ENCODE measurements around the gene INAVA. TPM values are rescaled to one million over a fixed set of nuclear protein-coding genes. Genes with fewer than 3 reads are reported as not detected.

Gene INAVA
- total and polyA plus RNA-seq, 10 of the 15 experiments (the other 5 are each of a cell fraction or from before 2014, with no cell fraction given), result 3.6 to 15.4 (median 9.5) TPM

DNA sequence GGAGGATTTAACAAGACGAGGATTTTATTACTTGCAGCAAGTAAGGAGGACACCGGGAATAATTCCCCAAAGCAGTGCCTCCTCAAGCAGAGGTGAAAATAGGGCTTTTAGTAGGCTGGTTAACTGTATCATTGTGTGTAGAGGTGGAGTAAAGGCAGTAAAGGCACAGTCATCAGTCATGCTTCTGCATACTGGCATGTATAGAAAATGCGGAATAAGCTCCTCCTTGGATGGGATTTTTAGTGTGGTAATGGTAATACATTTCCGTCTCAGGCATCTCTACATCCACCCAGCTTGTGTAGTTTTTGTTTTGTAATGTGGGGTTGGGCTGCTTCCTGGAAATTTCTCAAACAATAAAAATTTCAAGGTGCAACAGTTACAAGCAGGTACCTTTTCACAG lies 49.3 kb upstream of the INAVA start (continued):
- TF ChIP-seq TAF1 (IDR thresholded peaks at IDR 0.05; ENCODE audit: borderline replicate concordance, low read depth, low read length) (no peak), NFXL1 (IDR thresholded peaks at IDR 0.05; ENCODE audit: borderline replicate concordance) (no peak), CREB1 (IDR thresholded peaks at IDR 0.05; ENCODE audit: low read depth) (no peak), WRNIP1 (IDR thresholded peaks at IDR 0.05; ENCODE audit: borderline replicate concordance, low read depth, low read length) (no peak), NBN (IDR thresholded peaks at IDR 0.05) (no peak), SPI1 (IDR thresholded peaks at IDR 0.05; ENCODE audit: borderline replicate concordance, insufficient read depth, low read depth, low read length) (no peak)
- TF ChIP-seq, protein P1, sequence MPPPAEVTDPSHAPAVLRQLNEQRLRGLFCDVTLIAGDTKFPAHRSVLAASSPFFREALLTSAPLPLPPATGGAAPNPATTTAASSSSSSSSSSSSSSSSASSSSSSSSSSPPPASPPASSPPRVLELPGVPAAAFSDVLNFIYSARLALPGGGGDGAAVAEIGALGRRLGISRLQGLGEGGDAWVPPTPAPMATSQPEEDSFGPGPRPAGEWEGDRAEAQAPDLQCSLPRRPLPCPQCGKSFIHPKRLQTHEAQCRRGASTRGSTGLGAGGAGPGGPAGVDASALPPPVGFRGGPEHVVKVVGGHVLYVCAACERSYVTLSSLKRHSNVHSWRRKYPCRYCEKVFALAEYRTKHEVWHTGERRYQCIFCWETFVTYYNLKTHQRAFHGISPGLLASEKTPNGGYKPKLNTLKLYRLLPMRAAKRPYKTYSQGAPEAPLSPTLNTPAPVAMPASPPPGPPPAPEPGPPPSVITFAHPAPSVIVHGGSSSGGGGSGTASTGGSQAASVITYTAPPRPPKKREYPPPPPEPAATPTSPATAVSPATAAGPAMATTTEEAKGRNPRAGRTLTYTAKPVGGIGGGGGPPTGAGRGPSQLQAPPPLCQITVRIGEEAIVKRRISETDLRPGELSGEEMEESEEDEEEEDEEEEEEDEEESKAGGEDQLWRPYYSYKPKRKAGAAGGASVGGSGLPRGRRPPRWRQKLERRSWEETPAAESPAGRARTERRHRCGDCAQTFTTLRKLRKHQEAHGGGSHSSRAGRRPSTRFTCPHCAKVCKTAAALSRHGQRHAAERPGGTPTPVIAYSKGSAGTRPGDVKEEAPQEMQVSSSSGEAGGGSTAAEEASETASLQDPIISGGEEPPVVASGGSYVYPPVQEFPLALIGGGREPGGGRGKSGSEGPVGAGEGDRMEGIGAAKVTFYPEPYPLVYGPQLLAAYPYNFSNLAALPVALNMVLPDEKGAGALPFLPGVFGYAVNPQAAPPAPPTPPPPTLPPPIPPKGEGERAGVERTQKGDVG (CRISPR knock-in tag; IDR thresholded peaks at IDR 0.05), result no peak

GRCh38 chr1:200846398-200846797 lies 48.3 kb upstream of the INAVA start:
- Histone ChIP-seq H3K4me2 (ENCODE audit: control insufficient read depth, insufficient read depth) (no peak overlapping the region), H3K9ac (ENCODE audit: control insufficient read depth, insufficient read depth, low read length) (no peak overlapping the region), H3K9me3 (replicated peaks; ENCODE audit: control insufficient read depth, insufficient read depth, low read length) (no peaks in the 10 kb centered on the region), H4K20me1 (ENCODE audit: control insufficient read depth, insufficient read depth) (no peaks in the 10 kb centered on the region), H3K79me2 (ENCODE audit: control insufficient read depth, insufficient read depth, low read length) (no peaks in the 10 kb centered on the region), H3K4me3 (no peak overlapping the region), H3K27ac (ENCODE audit: control insufficient read depth, insufficient read depth) (no peak overlapping the region), H3K4me1 (ENCODE audit: control insufficient read depth, insufficient read depth, low read length) (no peaks in the 10 kb centered on the region), H3K27me3 (replicated peaks in 1 of 2; ENCODE audit: control insufficient read depth in 2 of 2, insufficient read depth in 2 of 2, low read length in 1 of 2) (no peaks in the 10 kb centered on the region), H2AFZ (ENCODE audit: control insufficient read depth, low read depth, low read length) (no peak overlapping the region), H3K36me3 (ENCODE audit: control insufficient read depth in 2 of 2, insufficient read depth in 2 of 2, low read length in 1 of 2) (peaks cover 0 to 19% of the 10 kb centered on the region in 2 experiments; a peak in 3 of 4 replicates)
- intact Hi-C loops (cut with micrococcal nuclease; ENCODE audit: unreplicated experiment), result no loop called here
- ChIA-PET RAD21 (ENCODE audit: unreplicated experiment) (no interaction called here), POLR2A (interaction anchor here (1.5 kb wide), 1 partner anchor 13 kb away, joined by 3 read pairs; no protein-coding TSS in a partner anchor), CTCF (interaction anchor here (0.6 to 2.3 kb wide), 5 partner anchors 13 to 273 kb away, joined by 3 to 10 read pairs (median 4); no protein-coding TSS in a partner anchor), SMC1A (ENCODE audit: uncharacterized antibody, unreplicated experiment) (interaction anchor here (0.7 to 2.3 kb wide), 9 partner anchors 12 to 224 kb away, joined by 3 to 6 read pairs (median 4); no protein-coding TSS in a partner anchor)
- BruUV-seq (replicated peaks), result no TSS peak
- ATAC-seq (no peak), FAIRE-seq (no peak), DNase-seq (ENCODE audit: low read depth, low spot score) (no peak)
- in situ Hi-C loops (cut with MboI), result no loop called here
- 95% methylated on average over 1 of the region's 1 CpG for WGBS (ENCODE audit: insufficient coverage, insufficient replicate concordance, low lambda C conversion rate, missing lambda C conversion rate)
- TF ChIP-seq SPI1 (IDR thresholded peaks at IDR 0.05; ENCODE audit: borderline replicate concordance, insufficient read depth, low read depth, low read length), result no peak
- no peak for TF ChIP-seq CHD2 (IDR thresholded peaks at IDR 0.05; ENCODE audit: borderline replicate concordance, low read depth, low read length)
- TF ChIP-seq ATF2 (IDR thresholded peaks at IDR 0.05; ENCODE audit: low read length), result no peak
- TF ChIP-seq E2F8 (IDR thresholded peaks at IDR 0.05; ENCODE audit: low read depth, partially characterized antibody), result no peak
- no peak for TF ChIP-seq SREBF1 (IDR thresholded peaks at IDR 0.05; ENCODE audit: low read length)
- no peak for TF ChIP-seq MTA2 (IDR thresholded peaks at IDR 0.05; ENCODE audit: low read depth)
- TF ChIP-seq ASH2L (IDR thresholded peaks at IDR 0.05; ENCODE audit: borderline replicate concordance, low read depth), result no peak
- TF ChIP-seq RUNX3 (IDR thresholded peaks at IDR 0.05; ENCODE audit: low read length), result no peak

Data from GM12878 (cell line).